MM.1S (cell line): Measurements from ENCODE around the gene PLCXD3.

Source experiments
- DNase-seq: peaks from one replicate; pipeline ENCODE4 v3.0.0-alpha.2; 2015
- H2AFZ ChIP-seq: fragments of 300-600 bp; sonication (generic); 2 replicates; pipeline ENCODE4 v1.6.0; 2016; ENCODE audit warnings: antibody characterized with exemption, low read length
- H3F3A ChIP-seq: fragments of 300-600 bp; sonication (generic); 2 replicates; pipeline ENCODE4 v1.6.1; 2016; ENCODE audit warnings: mild to moderate bottlenecking, antibody characterized with exemption, low read length, moderate library complexity, mixed read lengths; ENCODE audit not compliant: insufficient read depth
- H3K27ac ChIP-seq: fragments of 300-600 bp; sonication (generic); 2 replicates; pipeline ENCODE4 v1.5.1; 2016; ENCODE audit warnings: mild to moderate bottlenecking, low read length
- H3K27me3 ChIP-seq: fragments of 300-600 bp; sonication (generic); replicated peaks from 2 replicates; pipeline ENCODE4 v1.6.0; 2016; ENCODE audit warnings: low read length; ENCODE audit not compliant: insufficient read depth
- H3K36me3 ChIP-seq: fragments of 300-600 bp; sonication (generic); replicated peaks from 2 replicates; pipeline ENCODE4 v1.6.1; 2016; ENCODE audit warnings: mild to moderate bottlenecking, low read length, mixed read lengths; ENCODE audit not compliant: insufficient read depth
- H3K4me1 ChIP-seq: fragments of 300-600 bp; sonication (generic); 2 replicates; pipeline ENCODE4 v1.6.1; 2016; ENCODE audit warnings: low read length, mixed read lengths
- H3K4me2 ChIP-seq: fragments of 300-600 bp; sonication (generic); 2 replicates; pipeline ENCODE4 v1.6.0; 2016; ENCODE audit warnings: low read depth, low read length
- H3K4me3 ChIP-seq: fragments of 300-600 bp; sonication (generic); 2 replicates; pipeline ENCODE4 v1.5.1; 2016; ENCODE audit warnings: low read length, mixed read lengths
- H3K79me2 ChIP-seq: fragments of 300-600 bp; sonication (generic); 2 replicates; pipeline ENCODE4 v1.6.1; 2016; ENCODE audit warnings: mixed run types, low read length, mixed read lengths
- H3K9ac ChIP-seq: fragments of 300-600 bp; sonication (generic); 2 replicates; pipeline ENCODE4 v1.6.1; 2016; ENCODE audit warnings: low read length, mixed read lengths
- H3K9me2 ChIP-seq: fragments of 300-600 bp; sonication (generic); replicated peaks from 2 replicates; pipeline ENCODE4 v1.6.1; 2016; ENCODE audit warnings: mild to moderate bottlenecking, low read length, mixed read lengths; ENCODE audit not compliant: insufficient read depth
- H3K9me3 ChIP-seq: fragments of 300-600 bp; sonication (generic); replicated peaks from 2 replicates; pipeline ENCODE4 v1.6.1; 2016; ENCODE audit warnings: mild to moderate bottlenecking, low read length, mixed read lengths; ENCODE audit not compliant: insufficient read depth
- H4K20me1 ChIP-seq: fragments of 300-600 bp; sonication (generic); 2 replicates; pipeline ENCODE4 v1.6.1; 2016; ENCODE audit warnings: mild to moderate bottlenecking, low read length, moderate library complexity, mixed read lengths; ENCODE audit not compliant: insufficient read depth
- CTCF ChIP-seq: fragments of 300-600 bp; sonication (generic); IDR thresholded peaks from 2 replicates; pipeline ENCODE4 v1.5.1; 2016; ENCODE audit warnings: antibody characterized with exemption, low read length, mixed read lengths
- EZH2 ChIP-seq: fragments of 300-600 bp; sonication (generic); optimal IDR thresholded peaks from 2 replicates; pipeline ENCODE3; 2017; ENCODE audit warnings: low read depth, mild to moderate bottlenecking, antibody characterized with exemption, low read length, mixed read lengths
- EZH2phosphoT487 ChIP-seq: fragments of 300-600 bp; sonication (generic); IDR thresholded peaks from 2 replicates; pipeline ENCODE4 v1.6.1; 2018; ENCODE audit warnings: antibody characterized with exemption, low read length

Gene PLCXD3

DNA sequence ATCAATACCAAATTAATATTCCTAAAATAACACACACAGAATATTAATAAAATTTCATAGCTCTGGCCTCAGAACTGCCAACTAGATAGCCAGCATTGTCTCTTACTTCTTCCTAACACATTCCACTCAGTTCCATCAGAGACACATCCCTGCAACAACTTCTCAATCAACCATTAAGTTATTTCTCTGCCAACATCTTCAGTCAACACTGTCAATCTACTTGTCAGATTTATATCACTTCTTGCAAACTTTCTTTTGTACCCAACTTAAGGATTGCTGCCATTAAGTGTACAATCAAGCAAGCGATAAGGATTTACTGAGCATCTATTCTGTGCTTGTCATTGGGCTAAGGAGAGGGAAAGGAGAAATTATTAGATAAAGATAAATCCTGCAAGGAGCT lies 50.8 kb downstream of the PLCXD3 start:
- Histone ChIP-seq H3K27ac (no peak overlapping the region), H3K4me1 (no peaks in the 10 kb centered on the region), H4K20me1 (no peaks in the 10 kb centered on the region), H3K4me3 (no peak overlapping the region), H3K9me3 (no peaks in the 10 kb centered on the region), H2AFZ (no peak overlapping the region), H3F3A (no peaks in the 10 kb centered on the region), H3K4me2 (no peak overlapping the region), H3K9ac (no peak overlapping the region), H3K79me2 (no peaks in the 10 kb centered on the region), H3K9me2 (no peaks in the 10 kb centered on the region), H3K36me3 (no peaks in the 10 kb centered on the region), H3K27me3 (no peaks in the 10 kb centered on the region)
- TF ChIP-seq EZH2phosphoT487, result no peak
- no peak for TF ChIP-seq CTCF
- no peak for TF ChIP-seq EZH2
- DNase-seq, result no peak

DNA sequence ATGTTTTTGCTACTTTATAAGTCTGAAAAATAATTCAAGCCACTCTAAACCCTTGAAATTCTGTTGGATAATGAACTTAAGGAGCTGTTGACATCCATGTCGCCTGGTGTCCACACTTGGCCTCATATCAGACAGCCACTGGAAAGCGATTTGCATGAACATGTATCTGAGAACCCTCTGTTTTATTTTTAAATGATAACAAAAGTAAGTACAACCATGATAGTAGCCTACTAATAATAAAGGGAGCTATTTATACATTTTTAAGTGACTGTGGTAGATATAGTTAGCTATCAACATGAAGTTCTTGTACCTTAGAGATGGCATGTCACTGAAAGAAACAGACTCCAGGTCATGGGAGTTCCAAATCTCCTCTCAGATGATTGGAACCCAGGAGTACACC lies 53.3 kb downstream of the PLCXD3 start:
- Histone ChIP-seq H4K20me1 (no peaks in the 10 kb centered on the region), H2AFZ (no peak overlapping the region), H3K4me3 (no peak overlapping the region), H3F3A (no peaks in the 10 kb centered on the region), H3K4me1 (no peaks in the 10 kb centered on the region), H3K9ac (no peak overlapping the region), H3K79me2 (no peaks in the 10 kb centered on the region), H3K27ac (no peak overlapping the region), H3K4me2 (no peak overlapping the region), H3K9me2 (no peaks in the 10 kb centered on the region), H3K9me3 (no peaks in the 10 kb centered on the region), H3K36me3 (no peaks in the 10 kb centered on the region), H3K27me3 (no peaks in the 10 kb centered on the region)
- TF ChIP-seq EZH2 (no peak), EZH2phosphoT487 (no peak), CTCF (no peak)
- DNase-seq, result no peak

DNA sequence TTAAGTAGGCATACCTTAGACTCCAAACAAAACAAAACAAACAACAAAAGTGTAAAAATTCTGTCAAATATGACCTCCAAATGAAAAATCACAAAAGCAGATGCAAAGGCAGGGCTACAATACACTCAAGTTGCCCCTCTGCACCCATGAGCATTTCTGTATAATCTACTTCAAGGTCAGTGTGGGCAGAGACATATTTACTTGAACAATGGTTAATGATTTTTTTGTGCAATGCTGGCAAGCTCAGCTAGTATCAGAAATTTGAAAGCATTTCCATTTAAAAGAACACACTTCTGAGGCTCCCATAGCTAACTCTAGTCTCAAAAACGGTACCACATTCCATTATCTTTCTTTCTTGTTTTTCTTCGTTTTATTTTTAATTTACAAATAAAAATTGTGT lies 57.9 kb downstream of the PLCXD3 start:
- H3K4me1 ChIP-seq, result no peaks in the 10 kb centered on the region
- H3K27ac ChIP-seq, result no peak overlapping the region
- no peaks in the 10 kb centered on the region for H4K20me1 ChIP-seq
- H3K9me2 ChIP-seq, result no peaks in the 10 kb centered on the region
- no peaks in the 10 kb centered on the region for H3K36me3 ChIP-seq
- no peaks in the 10 kb centered on the region for H3K9me3 ChIP-seq
- no peak overlapping the region for H2AFZ ChIP-seq
- DNase-seq, result no peak
- no peak overlapping the region for H3K4me3 ChIP-seq
- no peaks in the 10 kb centered on the region for H3K27me3 ChIP-seq
- TF ChIP-seq EZH2 (no peak), EZH2phosphoT487 (no peak), CTCF (no peak)
- no peak overlapping the region for H3K9ac ChIP-seq
- H3K4me2 ChIP-seq, result no peak overlapping the region
- H3K79me2 ChIP-seq, result no peaks in the 10 kb centered on the region
- H3F3A ChIP-seq, result no peaks in the 10 kb centered on the region
